ENCODE measurements around the gene CSTF3.
"Not testable (repeated sequence)": the region's sequence is repeated elsewhere in the genome, so short reads cannot be mapped to it uniquely, and the experiment has no call there.

CSTF3 gene

DNA sequence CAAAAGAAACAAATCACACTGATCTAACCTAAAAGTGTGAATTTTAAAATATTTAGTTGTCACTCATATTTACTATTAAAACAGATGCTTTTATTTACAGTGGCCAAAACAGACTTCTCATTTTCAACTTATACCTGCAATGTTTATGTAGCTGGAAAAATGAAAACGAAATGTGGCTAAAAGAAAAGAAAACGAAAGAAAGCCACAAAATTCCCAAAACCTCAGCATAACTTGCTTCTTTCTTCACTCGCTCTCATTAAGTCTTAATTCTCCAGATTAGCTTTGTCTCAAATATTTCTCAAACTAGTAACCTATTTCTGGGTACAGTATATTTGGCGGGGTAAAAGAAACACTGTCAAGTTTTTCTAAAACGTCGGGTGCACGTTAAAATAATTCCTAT lies 693 bp downstream of the CSTF3 start:
- DNase-seq (ENCODE audit: low spot score) = no peak
- in situ Hi-C loops (cut with MboI; ENCODE audit: low pct_unique_long_range_greater_than_20kb, low sequenced_read_pairs, unreplicated experiment) = loop anchor here (10.0 to 25.0 kb wide), 2 partner anchors 164 to 552 kb away; partner anchors contain the start of gene C11orf91
- no peak for TF ChIP-seq CTCF (IDR thresholded peaks at IDR 0.05; ENCODE audit: extremely low read depth, insufficient read depth, missing control alignments)

DNA sequence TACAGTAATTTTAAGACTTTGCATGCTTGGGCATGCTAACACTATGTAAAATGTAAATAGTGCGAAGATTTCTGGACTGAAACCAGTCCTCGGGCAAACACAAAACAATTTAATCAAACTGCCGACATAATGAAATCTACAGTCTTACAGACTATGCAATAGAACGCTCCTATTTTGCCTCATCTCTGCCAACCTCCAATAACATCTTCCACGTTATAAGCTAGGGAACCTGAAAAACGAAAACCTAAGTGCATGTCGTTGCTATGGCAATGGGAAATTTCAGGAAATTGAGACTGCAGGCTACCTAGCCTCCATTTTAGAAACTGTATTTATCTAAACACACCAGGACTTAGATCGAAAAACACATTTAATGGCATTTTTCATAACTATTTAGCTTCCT lies 1.1 kb downstream of the CSTF3 start:
- in situ Hi-C loops (cut with MboI; ENCODE audit: low pct_unique_long_range_greater_than_20kb, low sequenced_read_pairs, unreplicated experiment) = loop anchor here (10.0 to 25.0 kb wide), 2 partner anchors 165 to 552 kb away; partner anchors contain the start of gene C11orf91
- no peak for TF ChIP-seq CTCF (IDR thresholded peaks at IDR 0.05; ENCODE audit: extremely low read depth, insufficient read depth, missing control alignments)
- DNase-seq (ENCODE audit: low spot score) = no peak

- not testable (repeated sequence) for DNase-seq (ENCODE audit: low spot score)
- in situ Hi-C loops (cut with MboI; ENCODE audit: low pct_unique_long_range_greater_than_20kb, low sequenced_read_pairs, unreplicated experiment) = loop anchor here (25.0 kb wide), 1 partner anchor 553 kb away; the partner anchor contains the start of gene C11orf91
Observed at GRCh38 chr11:33159378-33159867, 1.9 kb downstream of the CSTF3 start.

GRCh38 chr11:33158596-33159275 lies 2.5 kb downstream of the CSTF3 start:
- TF ChIP-seq CTCF (IDR thresholded peaks at IDR 0.05; ENCODE audit: extremely low read depth, insufficient read depth, missing control alignments) = no peak
- in situ Hi-C loops (cut with MboI; ENCODE audit: low pct_unique_long_range_greater_than_20kb, low sequenced_read_pairs, unreplicated experiment) = loop anchor here (25.0 kb wide), 1 partner anchor 554 kb away; the partner anchor contains the start of gene C11orf91
- no peak for DNase-seq (ENCODE audit: low spot score)

- DNase-seq (ENCODE audit: low spot score) = no peak
- no peak for TF ChIP-seq CTCF (IDR thresholded peaks at IDR 0.05; ENCODE audit: extremely low read depth, insufficient read depth, missing control alignments)
- in situ Hi-C loops (cut with MboI; ENCODE audit: low pct_unique_long_range_greater_than_20kb, low sequenced_read_pairs, unreplicated experiment) = loop anchor here (25.0 kb wide), 1 partner anchor 555 kb away; the partner anchor contains the start of gene C11orf91
Observed at GRCh38 chr11:33157103-33158027, 3.9 kb downstream of the CSTF3 start.

DNA sequence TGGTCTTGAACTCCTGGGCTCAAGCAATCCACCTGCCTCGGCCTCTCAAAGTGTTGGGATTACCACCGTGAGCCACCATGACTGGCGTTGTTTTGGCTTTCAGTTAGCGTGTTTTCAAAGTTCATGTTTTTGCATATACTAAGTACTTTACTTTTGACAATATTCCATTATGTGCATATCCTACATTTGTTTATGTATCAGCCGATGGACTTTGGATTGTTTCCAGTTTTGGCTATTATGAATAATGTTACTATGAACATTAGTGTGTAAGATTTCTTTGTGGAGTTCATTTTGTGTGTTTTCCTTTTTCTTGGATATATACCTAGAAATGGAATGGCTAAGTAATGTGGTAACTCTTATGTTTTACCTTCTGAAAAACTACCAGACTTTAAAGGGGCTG lies 9.9 kb downstream of the CSTF3 start:
- DNase-seq (ENCODE audit: low spot score) = no peak
- TF ChIP-seq CTCF (IDR thresholded peaks at IDR 0.05; ENCODE audit: extremely low read depth, insufficient read depth, missing control alignments) = no peak
- in situ Hi-C loops (cut with MboI; ENCODE audit: low pct_unique_long_range_greater_than_20kb, low sequenced_read_pairs, unreplicated experiment) = loop anchor here (25.0 kb wide), 1 partner anchor 561 kb away; the partner anchor contains the start of gene C11orf91

Measured in GM13977 (cell line).